Coronary artery (tissue), 2 donors: Measurements from ENCODE around the gene KLF18.
"Not testable (repeated sequence)": the region's sequence is repeated elsewhere in the genome, so short reads cannot be mapped to it uniquely, and the experiment has no call there.

Experiments
- DNase-seq: peaks from one replicate; pipeline ENCODE4 v3.0.0-alpha.2; 2017; ENCODE audit warnings: low spot score
- H3K27ac ChIP-seq, 2 donors: fragments of 200-600 bp; sonication (generic); one replicate each; pipeline ENCODE4 v1.5.1; 2016 to 2019
- H3K4me3 ChIP-seq: fragments of 200-600 bp; sonication (generic); 2 replicates; pipeline ENCODE4 v1.5.1; 2016; ENCODE audit warnings: mild to moderate bottlenecking, moderate library complexity
- CTCF ChIP-seq: fragments of 200-600 bp; sonication (generic); IDR thresholded peaks from one replicate; pipeline ENCODE4 v1.5.1; 2019; ENCODE audit warnings: antibody characterized with exemption

Gene KLF18

GRCh38 chr1:44154049-44154448 lies 12.6 kb upstream of the KLF18 start:
- TF ChIP-seq CTCF: no peak
- no peak overlapping the region for H3K27ac ChIP-seq
- H3K4me3 ChIP-seq: no peak overlapping the region
- DNase-seq: no peak

GRCh38 chr1:44152692-44153091 lies 11.3 kb upstream of the KLF18 start:
- Histone ChIP-seq H3K27ac (no peak overlapping the region), H3K4me3 (no peak overlapping the region)
- TF ChIP-seq CTCF: no peak
- no peak for DNase-seq

GRCh38 chr1:44151808-44152207 lies 10.4 kb upstream of the KLF18 start:
- no peak for TF ChIP-seq CTCF
- DNase-seq: no peak
- Histone ChIP-seq H3K27ac (no peak overlapping the region), H3K4me3 (no peak overlapping the region)

- no peak overlapping the region for H3K27ac ChIP-seq
- H3K4me3 ChIP-seq: no peak overlapping the region
- TF ChIP-seq CTCF: no peak
- no peak for DNase-seq
Measured at GRCh38 chr1:44151332-44151731, 9.9 kb upstream of the KLF18 start.

GRCh38 chr1:44147582-44147981 lies 6.2 kb upstream of the KLF18 start:
- no peak for DNase-seq
- Histone ChIP-seq H3K27ac (no peak overlapping the region), H3K4me3 (no peak overlapping the region)
- no peak for TF ChIP-seq CTCF

- TF ChIP-seq CTCF: no peak
- no peak overlapping the region for H3K27ac ChIP-seq
- DNase-seq: no peak
- H3K4me3 ChIP-seq: no peak overlapping the region
Measured at GRCh38 chr1:44146536-44147361, 5.3 kb upstream of the KLF18 start.

- no peak overlapping the region for H3K4me3 ChIP-seq
- DNase-seq: no peak
- TF ChIP-seq CTCF: no peak
- H3K27ac ChIP-seq: no peak overlapping the region
Measured at GRCh38 chr1:44144962-44145756, 3.7 kb upstream of the KLF18 start.

GRCh38 chr1:44139565-44139964 lies 1.9 kb downstream of the KLF18 start:
- not testable (repeated sequence) for H3K27ac ChIP-seq, H3K4me3 ChIP-seq, DNase-seq
